H1 (cell line): ENCODE data around the gene FIZ1. TPM values are rescaled to one million over a fixed set of nuclear protein-coding genes. Genes with fewer than 3 reads are reported as not detected.

Experiments used
- CTCF ChIA-PET: fragments of 300-600 bp; sonication (Branson Sonifier 250); formaldehyde crosslinking; loops from one replicate; lab custom pipeline; 2021; ENCODE audit not compliant: partially characterized antibody; lab: Charles Lee
- POLR2A ChIA-PET: fragments of 300-600 bp; sonication (Branson Sonifier 250); formaldehyde crosslinking; loops from one replicate; lab custom pipeline; 2021; ENCODE audit warnings: inconsistent platforms; ENCODE audit not compliant: partially characterized antibody; lab: Charles Lee
- DNase-seq, 2 experiments: peaks; one replicate each; pipeline versions ENCODE4 v3.0.0 to v3.0.0-alpha.2; 2010 to 2022; ENCODE audit warnings: low spot score in 2 of 2, low read depth in 1 of 2, mixed read lengths in 1 of 2
- FAIRE-seq: peaks from 2 replicates; lab custom pipeline; 2011; peaks lifted over from hg19 to GRCh38; lab: Jason Lieb, UNC
- H2AFZ ChIP-seq: 2 replicates; pipeline ENCODE4 v1.8.1; 2012; ENCODE audit warnings: low read length, inconsistent platforms
- H2AK5ac ChIP-seq: 2 replicates; pipeline ENCODE4 v1.6.1; 2013; ENCODE audit warnings: low read depth, low read length
- H2BK120ac ChIP-seq: replicated peaks from 2 replicates; pipeline ENCODE3; 2013; ENCODE audit warnings: low read depth, low read length, inconsistent platforms
- H2BK12ac ChIP-seq: 2 replicates; pipeline ENCODE4 v1.6.1; 2013; ENCODE audit warnings: low read depth, low read length
- H2BK15ac ChIP-seq: 2 replicates; pipeline ENCODE4 v1.6.1; 2013; ENCODE audit warnings: low read length
- H2BK20ac ChIP-seq: 2 replicates; pipeline ENCODE4 v1.6.1; 2013; ENCODE audit warnings: low read length
- H2BK5ac ChIP-seq: 2 replicates; pipeline ENCODE4 v1.6.1; 2013; ENCODE audit warnings: low read depth, low read length
- H3K14ac ChIP-seq: 2 replicates; pipeline ENCODE4 v1.6.1; 2013; ENCODE audit warnings: inconsistent platforms; ENCODE audit not compliant: insufficient read length
- H3K18ac ChIP-seq: 2 replicates; pipeline ENCODE4 v1.6.1; 2013; ENCODE audit warnings: low read length; ENCODE audit errors: extremely low read depth
- H3K23ac ChIP-seq: 2 replicates; pipeline ENCODE4 v1.6.1; 2013; ENCODE audit warnings: inconsistent platforms; ENCODE audit not compliant: insufficient read length
- H3K23me2 ChIP-seq: 2 replicates; pipeline ENCODE4 v1.6.1; 2013; ENCODE audit warnings: low read depth, low read length
- H3K27ac ChIP-seq: 2 replicates; pipeline ENCODE4 v1.6.1; 2011; ENCODE audit warnings: low read depth, low read length, inconsistent platforms
- H3K27me3 ChIP-seq, 4 experiments: replicated peaks in 1 of 4; 1 replicate in 1 of 4; 2 replicates in 3 of 4; pipeline versions ENCODE4 v1.6.1 to v1.8.1; 2011 to 2013; ENCODE audit warnings: low read length in 3 of 4, mild to moderate bottlenecking in 3 of 4, inconsistent platforms in 2 of 4, mixed read lengths in 2 of 4, moderate library complexity in 1 of 4; ENCODE audit not compliant: control insufficient read depth in 3 of 4, insufficient read depth in 3 of 4; ENCODE audit errors: extremely low read depth in 1 of 4
- H3K36me3 ChIP-seq, 4 experiments: 2 replicates each; pipeline versions ENCODE4 v1.6.1 to v1.8.1; 2011 to 2013; ENCODE audit warnings: mild to moderate bottlenecking in 4 of 4, low read length in 3 of 4, moderate library complexity in 2 of 4, control low read depth in 1 of 4, inconsistent platforms in 1 of 4; ENCODE audit not compliant: insufficient read depth in 4 of 4, control insufficient read depth in 2 of 4
- H3K4ac ChIP-seq: replicated peaks from 2 replicates; pipeline ENCODE3; 2013; ENCODE audit warnings: low read length, low read depth, mixed read lengths, inconsistent platforms; ENCODE audit not compliant: insufficient read length
- H3K4me1 ChIP-seq, 4 experiments: replicated peaks in 1 of 4; 1 replicate in 1 of 4; 2 replicates in 3 of 4; pipeline versions ENCODE4 v1.6.1 to v1.8.1; 2011 to 2013; ENCODE audit warnings: low read length in 3 of 4, inconsistent platforms in 2 of 4, mixed read lengths in 1 of 4; ENCODE audit not compliant: insufficient read depth in 4 of 4, control insufficient read depth in 3 of 4
- H3K4me2 ChIP-seq, 2 experiments: 2 replicates each; pipeline versions ENCODE4 v1.6.1 to v1.8.1; 2011 to 2013; ENCODE audit warnings: low read depth in 2 of 2, low read length in 2 of 2, control low read depth in 1 of 2, inconsistent platforms in 1 of 2, mild to moderate bottlenecking in 1 of 2; ENCODE audit not compliant: insufficient read depth in 1 of 2
- H3K4me3 ChIP-seq, 4 experiments: fragments of 200-600, 300-600 bp in 1 of 4; sonication (generic), shearing (Covaris generic), sonication (Bioruptor Twin) in 1 of 4; 2 replicates each; pipeline versions ENCODE4 v1.5.1 to v1.8.1; 2011 to 2016; ENCODE audit warnings: low read length in 4 of 4, low read depth in 3 of 4, control low read depth in 2 of 4, inconsistent platforms in 2 of 4, mild to moderate bottlenecking in 2 of 4, mixed read lengths in 1 of 4, moderate library complexity in 1 of 4; ENCODE audit not compliant: insufficient read depth in 2 of 4; ENCODE audit errors: extremely low read depth in 1 of 4
- H3K56ac ChIP-seq: replicated peaks from 2 replicates; pipeline ENCODE3; 2013; ENCODE audit warnings: low read depth, mild to moderate bottlenecking, mixed read lengths, low read length, inconsistent platforms; ENCODE audit not compliant: insufficient read length
- H3K79me1 ChIP-seq: 2 replicates; pipeline ENCODE4 v1.6.1; 2013; ENCODE audit warnings: low read depth, low read length, control low read depth
- H3K79me2 ChIP-seq, 2 experiments: 2 replicates each; pipeline versions ENCODE4 v1.6.1 to v1.8.1; 2012 to 2013; ENCODE audit warnings: low read length in 2 of 2, mild to moderate bottlenecking in 2 of 2, inconsistent platforms in 1 of 2; ENCODE audit not compliant: insufficient read depth in 2 of 2, control insufficient read depth in 1 of 2
- H3K9ac ChIP-seq, 4 experiments: replicated peaks in 1 of 4; 1 replicate in 1 of 4; 2 replicates in 3 of 4; pipeline versions ENCODE4 v1.6.1 to v1.8.1; 2011 to 2013; ENCODE audit warnings: low read depth in 3 of 4, low read length in 3 of 4, control low read depth in 2 of 4, mild to moderate bottlenecking in 2 of 4, moderate library complexity in 2 of 4, inconsistent platforms in 1 of 4; ENCODE audit errors: extremely low read depth in 1 of 4
- H3K9me3 ChIP-seq, 2 experiments: 2 replicates each; pipeline versions ENCODE4 v1.6.1 to v1.8.1; 2012 to 2013; ENCODE audit warnings: mild to moderate bottlenecking in 2 of 2, moderate library complexity in 2 of 2, control low read depth in 1 of 2, inconsistent platforms in 1 of 2, low read depth in 1 of 2, low read length in 1 of 2, mixed read lengths in 1 of 2; ENCODE audit not compliant: insufficient read depth in 2 of 2
- H4K20me1 ChIP-seq, 2 experiments: replicated peaks in 1 of 2; 2 replicates each; pipeline versions ENCODE3 to v1.8.1; 2011 to 2013; ENCODE audit warnings: inconsistent platforms in 2 of 2, low read length in 2 of 2, mild to moderate bottlenecking in 1 of 2; ENCODE audit not compliant: insufficient read depth in 2 of 2, control insufficient read depth in 1 of 2
- H4K5ac ChIP-seq: 2 replicates; pipeline ENCODE4 v1.6.1; 2013; ENCODE audit warnings: low read length, low read depth, mixed read lengths, inconsistent platforms; ENCODE audit not compliant: insufficient read length
- H4K8ac ChIP-seq: 2 replicates; pipeline ENCODE4 v1.8.0; 2013; ENCODE audit warnings: mild to moderate bottlenecking, moderate library complexity, low read length, inconsistent platforms; ENCODE audit not compliant: insufficient read depth; ENCODE audit errors: extremely low read depth
- H4K91ac ChIP-seq: replicated peaks from 2 replicates; pipeline ENCODE3; 2013; ENCODE audit warnings: low read length, mixed read lengths, inconsistent platforms; ENCODE audit not compliant: insufficient read length
- PHF8 ChIP-seq: fragments of 200-600 bp; sonication (generic); conservative IDR thresholded peaks from 2 replicates; pipeline ENCODE4 v1.7.1; 2012; ENCODE audit warnings: low read depth, mild to moderate bottlenecking, inconsistent platforms, low read length, moderate library complexity
- POLR2A ChIP-seq, 2 experiments: IDR thresholded peaks; 1 replicate in 1 of 2; 2 replicates in 1 of 2; pipeline ENCODE4 v1.6.1; 2011; ENCODE audit warnings: low read depth in 2 of 2, low read length in 2 of 2, mild to moderate bottlenecking in 2 of 2; ENCODE audit errors: control extremely low read depth in 1 of 2
- WGBS, 2 experiments: shearing (Covaris generic) in 1 of 2; methylation state at CpG; one replicate each; pipeline versions ENCODE4 v1.1.6 to v1.1.7; 2013 to 2015; ENCODE audit warnings: low lambda C conversion rate in 2 of 2, mixed read lengths in 2 of 2, inconsistent platforms in 1 of 2, low coverage in 1 of 2, missing lambda C conversion rate in 1 of 2; ENCODE audit not compliant: insufficient replicate concordance in 2 of 2, insufficient coverage in 1 of 2, insufficient read length in 1 of 2; ENCODE audit errors: extremely low coverage in 1 of 2, missing lambda C conversion rate in 1 of 2; 5-methylcytosine and 5-hydroxymethylcytosine counted together
- polyA plus RNA-seq, 7 experiments: library from polyadenylated mRNA; depleted of rRNA in 3 of 7; stranded (reverse) in 5 of 7; unstranded in 2 of 7; fragments of >200 nt in 5 of 7; fragments of 200-250 nt in 2 of 7; gene quantifications; 1 replicate in 5 of 7; 2 replicates in 1 of 7; 4 replicates in 1 of 7; pipeline versions ENCODE4 v1.2.1 to v1.2.3, GENCODE V29; 2011 to 2013; ENCODE audit warnings: missing spikeins in 2 of 7, mixed read lengths in 2 of 7
- total RNA-seq: library from RNA; stranded (reverse); fragmentation: NEBNext Ultra II Directional; extraction: Animal tissue kit (Norgen Biotek cat#: 25700); gene quantifications from 2 replicates; pipeline ENCODE4 v1.2.1, GENCODE V29; 2021

Gene FIZ1
- total and polyA plus RNA-seq, 2 of the 8 experiments (the other 6 are each of a cell fraction or from before 2014, with no cell fraction given): 9.1 to 18.5 TPM

GRCh38 chr19:55620410-55621204, 21.3 kb upstream of the FIZ1 start:
- Histone ChIP-seq H3K56ac (no peak overlapping the region), H3K9ac (no peak overlapping the region), H2BK20ac (no peak overlapping the region), H3K18ac (no peak overlapping the region), H3K27me3 (peaks cover 0 to 2% (median 0%) of the 10 kb centered on the region in 4 experiments; a peak in 1 of 7 replicates), H3K23me2 (no peaks in the 10 kb centered on the region), H3K79me2 (no peaks in the 10 kb centered on the region), H3K4me1 (peaks cover 0 to 3% (median 0%) of the 10 kb centered on the region in 4 experiments; a peak in 3 of 7 replicates), H4K91ac (no peak overlapping the region), H4K20me1 (peaks cover 1 to 5% of the 10 kb centered on the region in 2 experiments), H4K5ac (no peak overlapping the region), H3K23ac (no peak overlapping the region), H2BK15ac (no peak overlapping the region), H2AK5ac (no peak overlapping the region), H3K4ac (no peak overlapping the region), H3K14ac (no peak overlapping the region), H2BK5ac (no peak overlapping the region), H2AFZ (no peak overlapping the region), H3K9me3 (no peaks in the 10 kb centered on the region; a peak in 1 of 4 replicates), H3K27ac (no peak overlapping the region), H3K4me2 (no peak overlapping the region), H3K79me1 (no peaks in the 10 kb centered on the region), H2BK120ac (no peak overlapping the region), H3K36me3 (peaks cover 0 to 22% (median 4%) of the 10 kb centered on the region in 4 experiments; a peak in 6 of 8 replicates), H4K8ac (no peak overlapping the region), H3K4me3 (no peak overlapping the region), H2BK12ac (no peak overlapping the region)
- ChIA-PET POLR2A (interaction anchor here (0.5 to 6.8 kb wide), 12 partner anchors 9 to 507 kb away, joined by 3 to 32 read pairs (median 4); partner anchors contain the start of genes FIZ1, UBE2S, ZNF524 and ZNF865), CTCF (interaction anchor here (0.6 to 8.0 kb wide), 4 partner anchors 9 to 478 kb away, joined by 3 to 38 read pairs (median 6); no protein-coding TSS in a partner anchor)
- no peak for TF ChIP-seq PHF8
- peak in 1 of 2 experiments; percentile 29; a peak in 2 of 3 replicates for TF ChIP-seq POLR2A (IDR thresholded peaks at IDR 0.05; ENCODE audit: control extremely low read depth in 1 of 2, low read depth in 2 of 2, low read length in 2 of 2)
- FAIRE-seq (no peak), DNase-seq (no peak)
- 89% methylated on average over 12 of the region's 12 CpGs; no CpG with 5 or more reads in 1 of the 2 experiments for WGBS, 2 experiments
